ENCODE measurements around the gene EXOSC1.

EXOSC1 gene

GRCh38 chr10:97445357-97445721 lies 467 bp downstream of the EXOSC1 start:
- no peak for DNase-seq (ENCODE audit: low read depth)
- no peak for TF ChIP-seq CTCF (conservative IDR thresholded peaks at IDR 0.05; ENCODE audit: low read depth, low read length)
- H3K4me3 ChIP-seq (ENCODE audit: low read length): peak overlapping the region; percentile 97

GRCh38 chr10:97444212-97444611 lies 1.6 kb downstream of the EXOSC1 start:
- no peak for TF ChIP-seq CTCF (conservative IDR thresholded peaks at IDR 0.05; ENCODE audit: low read depth, low read length)

GRCh38 chr10:97442277-97442676 lies 3.5 kb downstream of the EXOSC1 start:
- TF ChIP-seq CTCF (conservative IDR thresholded peaks at IDR 0.05; ENCODE audit: low read depth, low read length): no peak
- DNase-seq (ENCODE audit: low read depth): no peak
- no peak overlapping the region for H3K4me3 ChIP-seq (ENCODE audit: low read length)

More at GRCh38 chr10:97444212-97444611, 1.6 kb downstream of the EXOSC1 start:
- no peak for DNase-seq (ENCODE audit: low read depth)
- H3K4me3 ChIP-seq (ENCODE audit: low read length): no peak overlapping the region

GRCh38 chr10:97435211-97435610 lies 10.6 kb downstream of the EXOSC1 start:
- TF ChIP-seq CTCF (conservative IDR thresholded peaks at IDR 0.05; ENCODE audit: low read depth, low read length): no peak

GRCh38 chr10:97434557-97434956 lies 11.2 kb downstream of the EXOSC1 start:
- H3K4me3 ChIP-seq (ENCODE audit: low read length): no peak overlapping the region
- no peak for DNase-seq (ENCODE audit: low read depth)
- TF ChIP-seq CTCF (conservative IDR thresholded peaks at IDR 0.05; ENCODE audit: low read depth, low read length): no peak

More at GRCh38 chr10:97435211-97435610, 10.6 kb downstream of the EXOSC1 start:
- H3K4me3 ChIP-seq (ENCODE audit: low read length): no peak overlapping the region
- DNase-seq (ENCODE audit: low read depth): no peak

- no peak overlapping the region for H3K4me3 ChIP-seq (ENCODE audit: low read length)
- DNase-seq (ENCODE audit: low read depth): no peak
- no peak for TF ChIP-seq CTCF (conservative IDR thresholded peaks at IDR 0.05; ENCODE audit: low read depth, low read length)
Measured at GRCh38 chr10:97434055-97434454, 11.8 kb downstream of the EXOSC1 start.

GRCh38 chr10:97428572-97428981 lies 17.2 kb downstream of the EXOSC1 start:
- peak overlapping the region; percentile 95 for H3K4me3 ChIP-seq (ENCODE audit: low read length)
- TF ChIP-seq CTCF (conservative IDR thresholded peaks at IDR 0.05; ENCODE audit: low read depth, low read length): no peak
- no peak for DNase-seq (ENCODE audit: low read depth)
